Skeletal muscle cell (primary cell): ENCODE measurements around the gene CAB39.
A peak's percentile ranks its signal among the peaks of the same experiment; 100 is the strongest.

ENCODE experiments used
- DNase-seq: peaks from one replicate; pipeline ENCODE4 v3.0.0-alpha.2; 2010; ENCODE audit warnings: low read depth
- H3K4me3 ChIP-seq: 2 replicates; pipeline ENCODE4 v1.5.1; 2011; ENCODE audit warnings: low read depth, mild to moderate bottlenecking, control low read depth, low read length, moderate library complexity

The CAB39 gene

GRCh38 chr2:230830428-230830827 is 117.8 kb downstream of the CAB39 start:
- DNase-seq: no peak
- H3K4me3 ChIP-seq: no peak overlapping the region

- H3K4me3 ChIP-seq: no peak overlapping the region
- DNase-seq: no peak
Observed at GRCh38 chr2:230840301-230840700, 127.7 kb downstream of the CAB39 start.

- no peak overlapping the region for H3K4me3 ChIP-seq
- no peak for DNase-seq
Observed at GRCh38 chr2:230842473-230842872, 129.8 kb downstream of the CAB39 start.

- no peak for DNase-seq
- no peak overlapping the region for H3K4me3 ChIP-seq
Observed at GRCh38 chr2:230843132-230843531, 130.5 kb downstream of the CAB39 start.

GRCh38 chr2:230846360-230846759 is 133.7 kb downstream of the CAB39 start:
- no peak for DNase-seq

GRCh38 chr2:230847883-230848388 is 135.3 kb downstream of the CAB39 start:
- peak overlapping the region; percentile 21 for H3K4me3 ChIP-seq
- peak; percentile 41 for DNase-seq

More at GRCh38 chr2:230846360-230846759, 133.7 kb downstream of the CAB39 start:
- H3K4me3 ChIP-seq: no peak overlapping the region

GRCh38 chr2:230849633-230850357 is 137.2 kb downstream of the CAB39 start:
- no peak for DNase-seq
- H3K4me3 ChIP-seq: no peak overlapping the region

- no peak overlapping the region for H3K4me3 ChIP-seq
- DNase-seq: no peak
Observed at GRCh38 chr2:230850358-230850658, 137.7 kb downstream of the CAB39 start.

GRCh38 chr2:230852113-230852512 is 139.5 kb downstream of the CAB39 start:
- no peak overlapping the region for H3K4me3 ChIP-seq
- no peak for DNase-seq

- no peak overlapping the region for H3K4me3 ChIP-seq
- DNase-seq: no peak
Observed at GRCh38 chr2:230861552-230862255, 149.1 kb downstream of the CAB39 start.

- no peak for DNase-seq
- H3K4me3 ChIP-seq: no peak overlapping the region
Observed at GRCh38 chr2:230862292-230862691, 149.7 kb downstream of the CAB39 start.

GRCh38 chr2:230863031-230863430 is 150.4 kb downstream of the CAB39 start:
- H3K4me3 ChIP-seq: no peak overlapping the region
- no peak for DNase-seq

GRCh38 chr2:230863442-230864121 is 150.9 kb downstream of the CAB39 start:
- H3K4me3 ChIP-seq: no peak overlapping the region
- no peak for DNase-seq

- DNase-seq: no peak
- peak overlapping the region; percentile 78 for H3K4me3 ChIP-seq
Observed at GRCh38 chr2:230864122-230864604, 151.5 kb downstream of the CAB39 start.

GRCh38 chr2:230864605-230865306 is 152.1 kb downstream of the CAB39 start, which contains the start of gene ITM2C:
Gene ITM2C, plus strand, starts transcription at chr2:230864942. Its CDS starts 84 bp downstream, at chr2:230865026.
- DNase-seq: no peak
- H3K4me3 ChIP-seq: peak within 1 kb of the TSS; percentile 78

- peak overlapping the region; percentile 78 for H3K4me3 ChIP-seq
- no peak for DNase-seq
Observed at GRCh38 chr2:230865307-230865765, 152.7 kb downstream of the CAB39 start.

GRCh38 chr2:230865766-230866755 is 153.4 kb downstream of the CAB39 start:
- no peak for DNase-seq

GRCh38 chr2:230866756-230867523 is 154.3 kb downstream of the CAB39 start:
- no peak for DNase-seq
- H3K4me3 ChIP-seq: no peak overlapping the region

More at GRCh38 chr2:230865766-230866755, 153.4 kb downstream of the CAB39 start:
- peak overlapping the region; percentile 78 for H3K4me3 ChIP-seq
